NK-92 treated with Interleukin-12 subunit alpha and Interleukin-12 subunit beta, amount 100 ng/mL, for 24 hours (cell line): ENCODE data around the gene HOOK2.
"Not testable (repeated sequence)": the region's sequence is repeated elsewhere in the genome, so short reads cannot be mapped to it uniquely, and the experiment has no call there.

ENCODE experiments used
- DNase-seq: peaks from one replicate; lab custom pipeline; 2025; lab: John Stamatoyannopoulos, UW

Gene HOOK2

GRCh38 chr19:12754465-12755196, 20.7 kb downstream of the HOOK2 start:
- no peak for DNase-seq

GRCh38 chr19:12752056-12752781, 23.1 kb downstream of the HOOK2 start:
- no peak for DNase-seq

- DNase-seq: no peak
Observed at GRCh38 chr19:12751635-12752034, 23.7 kb downstream of the HOOK2 start, which contains the start of gene BEST2. TSS of gene BEST2 (plus strand) at chr19:12751791. CDS start at chr19:12752593, 802 bp downstream.

- DNase-seq: no peak
Observed at GRCh38 chr19:12750851-12751250, 24.5 kb downstream of the HOOK2 start.

GRCh38 chr19:12749938-12750521, 25.3 kb downstream of the HOOK2 start:
- no peak for DNase-seq

GRCh38 chr19:12748489-12748888, 26.9 kb downstream of the HOOK2 start:
- no peak for DNase-seq

GRCh38 chr19:12745166-12745897, 30.0 kb downstream of the HOOK2 start:
- no peak for DNase-seq

- no peak for DNase-seq
Observed at GRCh38 chr19:12737835-12738351, 37.5 kb downstream of the HOOK2 start.

GRCh38 chr19:12736995-12737834, 38.1 kb downstream of the HOOK2 start, which contains the start of gene GET3:
TSS of gene GET3 (plus strand) at chr19:12737497. CDS start at chr19:12737506, 9 bp downstream.
- DNase-seq: peak; percentile 67

- DNase-seq: peak; percentile 24
Observed at GRCh38 chr19:12733369-12734214, 41.8 kb downstream of the HOOK2 start.

GRCh38 chr19:12731337-12731736, 44.0 kb downstream of the HOOK2 start:
- no peak for DNase-seq

- no peak for DNase-seq
Observed at GRCh38 chr19:12730064-12730463, 45.3 kb downstream of the HOOK2 start.

- DNase-seq: no peak
Observed at GRCh38 chr19:12727745-12728433, 47.5 kb downstream of the HOOK2 start.

GRCh38 chr19:12726988-12727316, 48.4 kb downstream of the HOOK2 start:
- no peak for DNase-seq

- DNase-seq: not testable (repeated sequence)
Observed at GRCh38 chr19:12725612-12726011, 49.7 kb downstream of the HOOK2 start.

- peak; percentile 52 for DNase-seq
Observed at GRCh38 chr19:12723641-12724426, 51.5 kb downstream of the HOOK2 start, which contains the start of gene TNPO2. TSS of gene TNPO2 (minus strand) at chr19:12723932. CDS start at chr19:12720977, 2,955 bp downstream.

- DNase-seq: no peak
Observed at GRCh38 chr19:12723381-12723640, 52.0 kb downstream of the HOOK2 start.

- peak; percentile 94 for DNase-seq
Observed at GRCh38 chr19:12722566-12723380, 52.6 kb downstream of the HOOK2 start.
